K562 (cell line): ENCODE data around the gene ITPR1. TPM values are rescaled to one million over a fixed set of nuclear protein-coding genes. Genes with fewer than 3 reads are reported as not detected.

Source experiments
- ARID4B ChIP-seq: sonication (generic); formaldehyde crosslinking; IDR thresholded peaks from 2 replicates; pipeline ENCODE4 v1.8.0; 2022; ENCODE audit warnings: mild to moderate bottlenecking, missing genetic modification reagents
- ATF2 ChIP-seq: sonication (generic); formaldehyde crosslinking; IDR thresholded peaks from 2 replicates; pipeline ENCODE4 v1.8.1; 2022; ENCODE audit warnings: missing genetic modification reagents
- CCAR2 ChIP-seq: fragments of 200-400 bp; formaldehyde crosslinking; IDR thresholded peaks from 2 replicates; pipeline ENCODE4 v1.6.1; 2017; ENCODE audit warnings: mild to moderate bottlenecking, low read depth, low read length
- CEBPG ChIP-seq, 3 experiments: fragments of 200-800 bp in 1 of 3; sonication (Bioruptor generic) in 1 of 3; sonication (generic) in 1 of 3; formaldehyde crosslinking in 1 of 3; IDR thresholded peaks in 2 of 3; conservative IDR thresholded peaks in 1 of 3; 2 replicates each; pipeline versions ENCODE4 v1.6.1 to v1.8.0; 2016 to 2022; ENCODE audit warnings: missing compliant biosample characterization in 2 of 3, missing genetic modification characterization in 2 of 3, mild to moderate bottlenecking in 1 of 3, missing genetic modification reagents in 1 of 3
- HLTF ChIP-seq: fragments of 450-650 bp; IDR thresholded peaks from 2 replicates; pipeline ENCODE4 v1.6.1; 2016
- HNRNPK ChIP-seq: fragments of 200-400 bp; formaldehyde crosslinking; IDR thresholded peaks from one replicate; pipeline ENCODE4 v1.6.1; 2018; ENCODE audit warnings: mild to moderate bottlenecking, low read depth, low read length; ENCODE audit not compliant: poor library complexity, severe bottlenecking
- HSF4 ChIP-seq: fragments of 250-450 bp; sonication (Bioruptor Pico); IDR thresholded peaks from 2 replicates; pipeline ENCODE4 v2.1.2; 2022; ENCODE audit warnings: mild to moderate bottlenecking, moderate library complexity, borderline replicate concordance
- ILK ChIP-seq: fragments of 450-650 bp; IDR thresholded peaks from 2 replicates; pipeline ENCODE4 v1.6.1; 2016; ENCODE audit warnings: missing genetic modification characterization, low read depth, mild to moderate bottlenecking, missing compliant biosample characterization, moderate library complexity, borderline replicate concordance
- MYNN ChIP-seq, 2 experiments: sonication (generic); formaldehyde crosslinking in 1 of 2; IDR thresholded peaks; 2 replicates each; pipeline versions ENCODE4 v1.5.0 to v1.6.1; 2016 to 2020; ENCODE audit warnings: antibody characterized with exemption in 1 of 2, missing genetic modification reagents in 1 of 2
- NFE2L1 ChIP-seq: fragments of 450-650 bp; IDR thresholded peaks from 2 replicates; pipeline ENCODE4 v1.6.1; 2016; ENCODE audit warnings: missing genetic modification characterization, low read depth, mild to moderate bottlenecking, missing compliant biosample characterization, moderate library complexity, borderline replicate concordance
- PHTF2 ChIP-seq: fragments of 250-450 bp; sonication (Bioruptor Pico); IDR thresholded peaks from 2 replicates; pipeline ENCODE4 v1.5.0; 2021; ENCODE audit warnings: mild to moderate bottlenecking
- RAD21 ChIP-seq, 2 experiments: fragments of 250-450 bp in 1 of 2; fragments of 450-650 bp in 1 of 2; sonication (Bioruptor Pico) in 1 of 2; formaldehyde crosslinking in 1 of 2; IDR thresholded peaks in 1 of 2; conservative IDR thresholded peaks in 1 of 2; 2 replicates each; pipeline versions ENCODE4 v1.4.0 to v1.8.0; 2020 to 2022; ENCODE audit warnings: mild to moderate bottlenecking in 2 of 2, moderate library complexity in 1 of 2
- RBM17 ChIP-seq: fragments of 200-400 bp; formaldehyde crosslinking; IDR thresholded peaks from 2 replicates; pipeline ENCODE4 v1.6.1; 2017; ENCODE audit warnings: low read depth, mild to moderate bottlenecking, low read length, borderline replicate concordance
- RUNX1 ChIP-seq: sonication (generic); IDR thresholded peaks from 2 replicates; pipeline ENCODE4 v1.6.1; 2016; ENCODE audit warnings: antibody characterized with exemption, low read depth
- ZBTB33 ChIP-seq: sonication (generic); formaldehyde crosslinking; IDR thresholded peaks from 2 replicates; pipeline ENCODE4 v1.8.1; 2023; ENCODE audit warnings: mild to moderate bottlenecking, missing genetic modification reagents
- ZNF584 ChIP-seq: fragments of 200-800 bp; sonication (Bioruptor generic); IDR thresholded peaks from 2 replicates; pipeline ENCODE4 v1.6.1; 2016; ENCODE audit warnings: low read depth, mild to moderate bottlenecking, missing genetic modification characterization, missing compliant biosample characterization
- ZNF699 ChIP-seq: fragments of 250-450 bp; sonication (Bioruptor Pico); IDR thresholded peaks from 2 replicates; pipeline ENCODE4 v1.8.0; 2021; ENCODE audit warnings: mild to moderate bottlenecking, moderate library complexity; ENCODE audit not compliant: insufficient replicate concordance
- ZZZ3 ChIP-seq: fragments of 450-650 bp; IDR thresholded peaks from 2 replicates; pipeline ENCODE4 v1.6.1; 2016; ENCODE audit warnings: antibody characterized with exemption, mild to moderate bottlenecking, moderate library complexity
- polyA plus RNA-seq, 8 experiments: library from polyadenylated mRNA; depleted of rRNA in 4 of 8; stranded (reverse) in 5 of 8; unstranded in 3 of 8; fragments of >200 nt; fragmentation: Nextera tagmentation in 2 of 8; fragmentation: Illumina TruSeq in 1 of 8; extraction: Ambion mirVana in 2 of 8; extraction: Trizol in 1 of 8; gene quantifications; 2 replicates each; pipeline versions ENCODE4 v1.2.1 to v1.2.3, GENCODE V29; 2011 to 2014; ENCODE audit warnings: inconsistent platforms in 1 of 8, missing spikeins in 1 of 8
- total RNA-seq, 7 experiments: library from RNA; depleted of rRNA in 6 of 7; stranded (reverse); fragments of >200 nt in 6 of 7; fragmentation: Illumina TruSeq in 2 of 7; extraction: Trizol in 2 of 7; gene quantifications; 2 replicates each; pipeline versions ENCODE4 v1.2.1 to v1.2.3, GENCODE V29; 2011 to 2021; ENCODE audit warnings: low replicate concordance in 1 of 7

ITPR1 gene
- total and polyA plus RNA-seq, 9 of the 15 experiments (the other 6 are each of a cell fraction or from before 2014, with no cell fraction given) = 22.4 to 40.0 (median 27.4) TPM

- TF ChIP-seq ILK (tag) (no peak), CCAR2 (no peak), NFE2L1 (tag) (no peak), HLTF (no peak), MYNN (IDR thresholded peaks at IDR 0.05) (no peak), MYNN (CRISPR knock-in tag; IDR thresholded peaks at IDR 0.05) (no peak), CEBPG (CRISPR knock-in tag; IDR thresholded peaks at IDR 0.05) (no peak), CEBPG (tag; conservative IDR thresholded peaks at IDR 0.05 in 1 of 2, IDR thresholded peaks at IDR 0.05 in 1 of 2) (no peak), ATF2 (CRISPR knock-in tag) (no peak), RBM17 (no peak), ZZZ3 (no peak), HNRNPK (no peak), ZBTB33 (CRISPR knock-in tag) (no peak), ZNF584 (CRISPR knock-in tag) (no peak), PHTF2 (CRISPR knock-in tag) (no peak), RAD21 (CRISPR knock-in tag; conservative IDR thresholded peaks at IDR 0.05 in 1 of 2, IDR thresholded peaks at IDR 0.05 in 1 of 2) (no peak), ARID4B (CRISPR knock-in tag) (no peak), HSF4 (CRISPR knock-in tag) (0 out of 2 replicates have a peak, but pooled peaks have one; percentile 16), ZNF699 (CRISPR knock-in tag) (no peak), RUNX1 (no peak)
These were observed 1.1 kb downstream of the ITPR1 start (continued) for GRCh38 chr3:4493941-4494894.
